OCI-LY1 (cell line): ENCODE measurements around the gene COL23A1.

Experiments used
- CTCF ChIP-seq: fragments of 200-600 bp; sonication (generic), shearing (Covaris generic); IDR thresholded peaks from 2 replicates; pipeline ENCODE4 v1.5.1; 2017; ENCODE audit warnings: mild to moderate bottlenecking, antibody characterized with exemption, low read length, moderate library complexity, mixed read lengths
- EZH2 ChIP-seq: fragments of 200-600 bp; sonication (generic), shearing (Covaris generic); IDR thresholded peaks from 2 replicates; pipeline ENCODE4 v1.8.0; 2017; ENCODE audit warnings: borderline replicate concordance, mixed run types, mild to moderate bottlenecking, antibody characterized with exemption, low read length, moderate library complexity, mixed read lengths

DNA sequence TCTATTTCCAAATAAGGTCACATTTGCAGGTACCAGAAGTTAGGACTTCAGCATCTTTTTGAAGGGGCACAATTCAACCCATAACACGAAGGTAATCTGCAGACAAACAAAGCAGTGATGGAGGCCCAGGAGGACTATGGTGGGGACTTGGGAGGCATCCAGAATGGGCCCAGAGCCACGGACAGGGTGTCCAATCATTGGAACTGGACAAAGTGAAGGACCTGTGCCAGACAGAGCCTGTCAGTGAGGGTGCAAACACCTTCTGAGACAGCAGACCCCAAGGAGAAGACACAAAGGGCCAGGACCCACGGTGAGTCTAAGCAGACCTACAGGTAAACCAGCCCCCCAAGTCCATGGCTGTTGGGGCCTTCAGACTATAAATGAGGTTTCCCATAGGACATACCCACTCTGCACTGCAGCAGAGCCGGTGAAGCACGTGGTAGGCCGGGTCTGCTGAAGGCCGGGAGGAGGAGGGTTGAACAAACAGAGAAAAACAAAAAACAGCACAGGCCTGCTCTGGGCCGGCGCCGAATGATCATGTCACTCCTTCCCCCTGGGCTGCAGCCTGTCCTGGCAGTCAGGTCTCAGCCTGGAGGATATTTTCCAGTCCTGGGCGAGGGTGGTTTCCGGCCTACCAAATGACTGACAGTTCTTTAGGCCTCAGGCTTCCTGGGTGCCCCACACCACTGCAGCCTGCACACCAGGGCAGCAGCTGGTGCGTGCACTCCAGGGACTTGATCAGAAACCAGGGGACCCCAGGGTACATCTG lies 84.4 kb downstream of the COL23A1 start:
- TF ChIP-seq CTCF (no peak), EZH2 (no peak)
